GM12872 (cell line): Measurements from ENCODE around the gene RANBP1.

Experiments
- TF ChIP-seq, protein P1 (sequence below): IDR thresholded peaks from 3 replicates; pipeline ENCODE4 v1.5.1; 2011; ENCODE audit warnings: low read depth, mild to moderate bottlenecking, low read length, moderate library complexity; ENCODE audit not compliant: insufficient read depth

Gene RANBP1

DNA sequence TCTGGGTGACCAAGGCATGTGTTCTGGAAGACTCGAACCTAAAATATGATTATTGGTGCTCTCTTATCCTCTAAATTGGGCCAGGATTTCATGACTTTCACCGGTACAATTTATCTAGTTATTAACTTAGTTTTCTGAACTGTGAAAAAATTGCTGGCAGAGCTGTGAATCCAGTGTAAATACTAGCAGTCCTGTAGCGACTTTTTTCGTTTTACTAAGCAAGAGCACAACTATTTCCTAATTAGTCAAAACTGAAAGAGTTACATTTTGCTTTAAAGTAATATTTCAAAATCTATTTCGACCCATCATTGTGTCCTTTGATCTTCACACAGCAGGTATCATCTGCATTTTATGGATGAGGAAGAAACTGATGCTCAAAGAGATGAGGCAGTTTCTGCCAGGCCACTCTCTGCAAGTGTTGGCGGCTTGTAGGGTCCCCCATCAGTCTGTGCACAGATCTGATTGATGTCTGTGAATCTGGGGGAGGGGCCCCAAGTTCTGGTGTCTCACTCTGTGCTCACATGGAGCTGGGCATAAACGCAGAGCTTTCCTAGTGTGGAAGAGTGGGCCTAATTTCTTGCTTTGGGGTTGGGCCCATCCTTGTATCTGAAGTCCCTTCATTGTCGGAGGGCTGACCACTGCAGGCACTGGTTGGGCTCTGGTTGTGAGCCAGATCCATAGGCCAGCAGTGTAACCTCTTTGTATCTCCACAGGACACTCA, 2.6 kb downstream of the RANBP1 start:
- TF ChIP-seq, protein P1, sequence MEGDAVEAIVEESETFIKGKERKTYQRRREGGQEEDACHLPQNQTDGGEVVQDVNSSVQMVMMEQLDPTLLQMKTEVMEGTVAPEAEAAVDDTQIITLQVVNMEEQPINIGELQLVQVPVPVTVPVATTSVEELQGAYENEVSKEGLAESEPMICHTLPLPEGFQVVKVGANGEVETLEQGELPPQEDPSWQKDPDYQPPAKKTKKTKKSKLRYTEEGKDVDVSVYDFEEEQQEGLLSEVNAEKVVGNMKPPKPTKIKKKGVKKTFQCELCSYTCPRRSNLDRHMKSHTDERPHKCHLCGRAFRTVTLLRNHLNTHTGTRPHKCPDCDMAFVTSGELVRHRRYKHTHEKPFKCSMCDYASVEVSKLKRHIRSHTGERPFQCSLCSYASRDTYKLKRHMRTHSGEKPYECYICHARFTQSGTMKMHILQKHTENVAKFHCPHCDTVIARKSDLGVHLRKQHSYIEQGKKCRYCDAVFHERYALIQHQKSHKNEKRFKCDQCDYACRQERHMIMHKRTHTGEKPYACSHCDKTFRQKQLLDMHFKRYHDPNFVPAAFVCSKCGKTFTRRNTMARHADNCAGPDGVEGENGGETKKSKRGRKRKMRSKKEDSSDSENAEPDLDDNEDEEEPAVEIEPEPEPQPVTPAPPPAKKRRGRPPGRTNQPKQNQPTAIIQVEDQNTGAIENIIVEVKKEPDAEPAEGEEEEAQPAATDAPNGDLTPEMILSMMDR: no peak

GRCh38 chr22:20121856-20122415, 6.0 kb downstream of the RANBP1 start:
- TF ChIP-seq, protein P1: no peak

- TF ChIP-seq, protein P1: no peak
Measured at GRCh38 chr22:20123366-20124082, 7.6 kb downstream of the RANBP1 start.

DNA sequence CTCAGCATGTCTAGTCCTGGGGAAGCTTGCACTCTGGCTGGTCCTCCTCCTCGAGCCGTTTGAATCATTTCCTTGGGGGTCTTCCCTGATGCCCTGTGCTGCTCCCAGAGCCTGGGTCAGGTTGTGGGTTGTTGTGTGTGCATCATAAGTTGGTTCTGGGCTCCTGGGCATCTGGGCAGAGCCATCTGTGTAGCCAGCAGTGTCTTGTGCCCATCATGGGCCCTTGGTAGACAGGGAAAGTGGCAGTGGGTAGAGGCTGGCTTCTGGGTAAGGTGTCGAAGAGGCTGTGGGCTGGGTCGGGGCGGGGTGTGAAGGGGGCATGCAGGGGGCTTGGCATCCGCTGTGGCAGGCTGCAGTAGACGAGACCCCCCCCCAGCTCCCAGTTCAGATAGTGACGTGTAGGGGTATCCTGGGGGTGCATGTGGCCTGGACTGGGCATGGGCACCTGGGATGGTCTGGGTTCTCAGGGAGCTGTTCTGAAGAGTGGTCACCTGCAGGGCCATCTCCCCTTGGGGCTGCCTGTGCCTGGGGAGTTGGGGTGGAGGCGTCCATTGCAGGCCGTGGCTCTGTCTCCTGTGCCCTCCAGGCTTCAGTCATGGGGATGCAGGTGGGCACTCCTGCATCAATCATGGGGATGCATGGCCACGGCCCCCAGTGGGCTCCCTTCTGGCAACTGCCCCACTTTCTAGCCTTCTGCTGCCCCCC, 8.3 kb downstream of the RANBP1 start:
- TF ChIP-seq, protein P1: no peak

GRCh38 chr22:20125201-20126174, 9.6 kb downstream of the RANBP1 start:
- TF ChIP-seq, protein P1: no peak

- TF ChIP-seq, protein P1: no peak
Measured at GRCh38 chr22:20126284-20127029, 10.6 kb downstream of the RANBP1 start.
